SK-N-SH (cell line): ENCODE results near the gene ALKBH2. TPM values are rescaled to one million over a fixed set of nuclear protein-coding genes. Genes with fewer than 3 reads are reported as not detected.

Experiments used
- CTCF ChIA-PET: fragments of 300-600, 350-600 bp; formaldehyde crosslinking; extraction: SDS; loops from one replicate; lab custom pipeline; 2021; lab: Yijun Ruan, JAX
- POLR2A ChIA-PET: fragments of 350-600 bp; sonication (Branson Sonifier 250); formaldehyde crosslinking; extraction: SDS; loops from one replicate; lab custom pipeline; 2020; ENCODE audit warnings: antibody characterized with exemption, inconsistent platforms; lab: Yijun Ruan, JAX
- DNase-seq: peaks from one replicate; pipeline ENCODE4 v3.0.0; 2012
- H2AFZ ChIP-seq: fragments of 200-600 bp; sonication (generic); 2 replicates; pipeline ENCODE4 v1.8.1; 2016; ENCODE audit warnings: antibody characterized with exemption, mild to moderate bottlenecking, low read depth
- H3F3A ChIP-seq: fragments of 200-600 bp; sonication (generic); replicated peaks from 2 replicates; pipeline ENCODE3; 2016; ENCODE audit warnings: antibody characterized with exemption, mild to moderate bottlenecking; ENCODE audit not compliant: insufficient read depth
- H3K27ac ChIP-seq, 2 experiments: fragments of 200-500 bp in 1 of 2; fragments of 200-600 bp in 1 of 2; sonication (Bioruptor generic) in 1 of 2; sonication (generic), shearing (Covaris generic) in 1 of 2; 2 replicates each; pipeline versions ENCODE4 v1.5.1 to v1.6.1; 2014 to 2016; ENCODE audit warnings: low read depth in 2 of 2, inconsistent platforms in 1 of 2, low read length in 1 of 2, mild to moderate bottlenecking in 1 of 2, mixed read lengths in 1 of 2
- H3K27me3 ChIP-seq: fragments of 200-600 bp; sonication (generic), shearing (Covaris generic); 2 replicates; pipeline ENCODE4 v1.6.1; 2016; ENCODE audit warnings: mixed run types; ENCODE audit not compliant: insufficient read depth
- H3K36me3 ChIP-seq, 2 experiments: fragments of 200-500 bp in 1 of 2; fragments of 200-600 bp in 1 of 2; sonication (Bioruptor generic) in 1 of 2; sonication (generic) in 1 of 2; replicated peaks in 1 of 2; 2 replicates each; pipeline versions ENCODE3 to v1.5.1; 2014 to 2016; ENCODE audit warnings: low read length in 1 of 2, mild to moderate bottlenecking in 1 of 2; ENCODE audit not compliant: insufficient read depth in 2 of 2, control insufficient read depth in 1 of 2
- H3K4me1 ChIP-seq, 2 experiments: fragments of 200-500 bp in 1 of 2; fragments of 200-600 bp in 1 of 2; sonication (Bioruptor generic) in 1 of 2; sonication (generic), shearing (Covaris generic) in 1 of 2; 2 replicates each; pipeline versions ENCODE4 v1.5.1 to v1.6.1; 2014 to 2016; ENCODE audit warnings: low read depth in 1 of 2, low read length in 1 of 2, mixed run types in 1 of 2; ENCODE audit not compliant: insufficient read depth in 2 of 2, control insufficient read depth in 1 of 2
- H3K4me2 ChIP-seq: fragments of 200-600 bp; sonication (generic), shearing (Covaris generic); 2 replicates; pipeline ENCODE4 v1.6.1; 2017; ENCODE audit warnings: mixed run types
- H3K4me3 ChIP-seq, 2 experiments: fragments of 200-500 bp in 1 of 2; fragments of 200-600 bp in 1 of 2; sonication (Bioruptor generic) in 1 of 2; sonication (generic), shearing (Covaris generic) in 1 of 2; 2 replicates each; pipeline versions ENCODE4 v1.5.1 to v1.8.1; 2014 to 2016; ENCODE audit warnings: low read depth in 2 of 2, inconsistent platforms in 1 of 2, low read length in 1 of 2, mild to moderate bottlenecking in 1 of 2, mixed read lengths in 1 of 2, moderate library complexity in 1 of 2
- H3K79me2 ChIP-seq: fragments of 200-600 bp; sonication (generic); 2 replicates; pipeline ENCODE4 v1.8.1; 2017; ENCODE audit warnings: mild to moderate bottlenecking; ENCODE audit not compliant: insufficient read depth
- H3K9ac ChIP-seq: fragments of 200-600 bp; sonication (generic); 2 replicates; pipeline ENCODE4 v1.6.1; 2017; ENCODE audit warnings: mixed run types
- H3K9me2 ChIP-seq: fragments of 200-600 bp; sonication (generic); 2 replicates; pipeline ENCODE4 v1.6.1; 2017; ENCODE audit warnings: mixed run types
- H3K9me3 ChIP-seq: fragments of 200-600 bp; sonication (generic); 2 replicates; pipeline ENCODE4 v1.6.1; 2017; ENCODE audit warnings: mixed run types, mild to moderate bottlenecking, moderate library complexity
- H4K20me1 ChIP-seq: fragments of 200-600 bp; sonication (generic); 2 replicates; pipeline ENCODE4 v1.6.1; 2017; ENCODE audit warnings: mild to moderate bottlenecking, mixed run types; ENCODE audit not compliant: insufficient read depth
- ELF1 ChIP-seq: IDR thresholded peaks from 2 replicates; pipeline ENCODE4 v1.4.0; 2012
- EP300 ChIP-seq, 2 experiments: IDR thresholded peaks; 2 replicates each; pipeline versions ENCODE4 v1.4.0 to v1.6.1; 2012; ENCODE audit warnings: borderline replicate concordance in 1 of 2, low read depth in 1 of 2, low read length in 1 of 2
- EZH2phosphoT487 ChIP-seq: fragments of 200-600 bp; sonication (generic); IDR thresholded peaks from 2 replicates; pipeline ENCODE4 v1.6.1; 2017; ENCODE audit warnings: low read depth, mixed run types, mild to moderate bottlenecking, antibody characterized with exemption, moderate library complexity, borderline replicate concordance
- FOSL2 ChIP-seq: IDR thresholded peaks from 2 replicates; pipeline ENCODE4 v1.4.0; 2012; ENCODE audit warnings: low read depth, mild to moderate bottlenecking, moderate library complexity, borderline replicate concordance
- GABPA ChIP-seq: IDR thresholded peaks from 2 replicates; pipeline ENCODE4 v1.4.0; 2012; ENCODE audit warnings: low read depth, mild to moderate bottlenecking
- MXI1 ChIP-seq: IDR thresholded peaks from 2 replicates; pipeline ENCODE4 v1.6.1; 2012; ENCODE audit warnings: mild to moderate bottlenecking, low read depth, low read length, improper control_type of control experiment
- NFIC ChIP-seq: IDR thresholded peaks from 2 replicates; pipeline ENCODE4 v1.4.0; 2012; ENCODE audit warnings: borderline replicate concordance
- NRF1 ChIP-seq: IDR thresholded peaks from 2 replicates; pipeline ENCODE4 v1.6.1; 2012; ENCODE audit warnings: low read depth, mild to moderate bottlenecking, low read length
- RXRA ChIP-seq: IDR thresholded peaks from 2 replicates; pipeline ENCODE4 v1.4.0; 2012; ENCODE audit warnings: low read depth, mild to moderate bottlenecking, borderline replicate concordance
- SMC3 ChIP-seq: IDR thresholded peaks from 2 replicates; pipeline ENCODE4 v1.6.1; 2012; ENCODE audit warnings: low read depth, low read length, improper control_type of control experiment
- TAF1 ChIP-seq: IDR thresholded peaks from 2 replicates; pipeline ENCODE4 v1.6.1; 2012; ENCODE audit warnings: low read depth, mild to moderate bottlenecking, low read length, moderate library complexity, borderline replicate concordance
- TCF12 ChIP-seq: IDR thresholded peaks from 2 replicates; pipeline ENCODE4 v1.4.0; 2012
- WGBS: methylation state at CpG from one replicate; pipeline ENCODE4 v1.1.6; 2017; ENCODE audit warnings: low lambda C conversion rate; 5-methylcytosine and 5-hydroxymethylcytosine counted together
- polyA plus RNA-seq, 3 experiments: library from polyadenylated mRNA; depleted of rRNA; stranded (reverse); fragments of >200 nt; gene quantifications; 2 replicates each; pipeline ENCODE4 v1.2.3, GENCODE V29; 2012
- TF ChIP-seq, protein P1 (sequence below): fragments of 150-350 bp; IDR thresholded peaks from 2 replicates; pipeline ENCODE4 v1.6.1; 2016; ENCODE audit warnings: mild to moderate bottlenecking, low read depth, low read length
- TF ChIP-seq, protein P2 (sequence below): fragments of 150-350 bp; IDR thresholded peaks from 2 replicates; pipeline ENCODE4 v1.6.1; 2017; ENCODE audit warnings: antibody characterized with exemption, low read length, low read depth, borderline replicate concordance
- TF ChIP-seq, protein P3 (sequence below): IDR thresholded peaks from 2 replicates; pipeline ENCODE4 v1.4.0; 2012; ENCODE audit warnings: low read depth, borderline replicate concordance
- TF ChIP-seq, protein P4 (sequence below): IDR thresholded peaks from 2 replicates; pipeline ENCODE4; 2012

Gene ALKBH2
- polyA plus RNA-seq, 1 of the 3 experiments (the other 2 are of a cell fraction): 47.3 TPM

DNA sequence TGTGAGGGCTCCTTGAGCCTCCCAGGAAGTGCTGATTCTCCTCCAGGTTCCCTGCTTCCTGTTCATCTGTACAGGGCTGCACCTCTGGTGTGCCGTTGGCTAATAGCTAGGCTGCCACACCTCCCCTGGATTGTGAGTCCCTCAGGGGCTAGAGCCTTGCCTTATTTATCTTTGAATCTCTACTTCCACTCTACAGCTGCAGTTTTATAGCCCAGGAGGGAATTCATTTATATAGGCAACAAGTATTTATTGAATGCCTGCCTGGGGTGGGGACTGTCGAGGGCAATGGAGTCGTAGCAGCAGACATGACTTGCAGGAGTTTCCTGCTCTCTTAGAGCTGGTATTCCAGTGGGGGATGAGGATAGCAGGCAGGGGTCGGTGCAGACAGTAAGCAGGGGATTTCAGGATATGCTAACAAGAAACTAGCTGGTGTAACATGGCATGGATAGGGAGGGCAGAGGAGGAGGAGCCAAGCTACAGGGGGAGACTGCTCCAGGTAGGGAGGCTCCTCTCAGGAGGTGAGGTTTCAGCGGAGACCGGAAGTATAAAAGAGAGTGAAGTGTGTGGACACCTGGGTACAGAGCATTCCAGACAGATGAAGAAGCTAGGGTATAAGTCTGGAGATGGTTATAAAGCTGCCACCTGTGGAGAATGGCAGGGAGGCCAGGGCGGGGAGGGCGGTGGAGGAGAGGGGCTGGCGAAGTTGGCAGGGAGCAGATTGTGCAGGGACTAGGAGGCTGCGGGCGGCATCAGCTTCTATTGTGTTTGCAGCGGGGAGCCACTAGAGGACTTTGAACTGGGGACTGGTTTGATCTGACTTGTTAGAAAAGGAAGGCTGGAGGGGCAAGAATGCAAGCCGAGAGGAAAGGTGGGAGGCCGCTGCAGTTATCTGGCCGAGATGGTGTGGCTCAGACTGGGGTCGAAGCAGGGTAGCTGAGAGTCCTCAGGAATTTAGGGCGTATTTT, 23.7 kb downstream of the ALKBH2 start (continued):
- TF ChIP-seq, protein P1, sequence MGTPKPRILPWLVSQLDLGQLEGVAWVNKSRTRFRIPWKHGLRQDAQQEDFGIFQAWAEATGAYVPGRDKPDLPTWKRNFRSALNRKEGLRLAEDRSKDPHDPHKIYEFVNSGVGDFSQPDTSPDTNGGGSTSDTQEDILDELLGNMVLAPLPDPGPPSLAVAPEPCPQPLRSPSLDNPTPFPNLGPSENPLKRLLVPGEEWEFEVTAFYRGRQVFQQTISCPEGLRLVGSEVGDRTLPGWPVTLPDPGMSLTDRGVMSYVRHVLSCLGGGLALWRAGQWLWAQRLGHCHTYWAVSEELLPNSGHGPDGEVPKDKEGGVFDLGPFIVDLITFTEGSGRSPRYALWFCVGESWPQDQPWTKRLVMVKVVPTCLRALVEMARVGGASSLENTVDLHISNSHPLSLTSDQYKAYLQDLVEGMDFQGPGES: no peak
- TF ChIP-seq, protein P2, sequence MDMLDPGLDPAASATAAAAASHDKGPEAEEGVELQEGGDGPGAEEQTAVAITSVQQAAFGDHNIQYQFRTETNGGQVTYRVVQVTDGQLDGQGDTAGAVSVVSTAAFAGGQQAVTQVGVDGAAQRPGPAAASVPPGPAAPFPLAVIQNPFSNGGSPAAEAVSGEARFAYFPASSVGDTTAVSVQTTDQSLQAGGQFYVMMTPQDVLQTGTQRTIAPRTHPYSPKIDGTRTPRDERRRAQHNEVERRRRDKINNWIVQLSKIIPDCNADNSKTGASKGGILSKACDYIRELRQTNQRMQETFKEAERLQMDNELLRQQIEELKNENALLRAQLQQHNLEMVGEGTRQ: no peak

DNA sequence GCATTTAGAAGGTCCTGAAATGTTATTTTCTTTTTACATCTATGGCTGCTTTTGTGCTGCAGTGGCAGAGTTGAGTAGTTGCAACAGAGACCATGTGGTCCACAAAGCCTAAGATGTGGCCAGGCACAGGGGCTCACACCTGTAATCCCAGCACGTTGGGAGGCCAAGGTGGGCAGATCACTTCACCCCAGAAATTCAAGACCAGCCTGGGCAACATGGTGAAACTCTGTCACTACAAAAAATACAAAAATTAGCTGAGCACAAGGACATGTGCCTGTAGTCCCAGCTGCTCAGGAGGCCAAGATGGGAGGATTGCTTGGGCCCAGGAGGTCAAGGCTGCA, 27.4 kb downstream of the ALKBH2 start:
- H3K9me3 ChIP-seq: no peaks in the 10 kb centered on the region
- no peak for DNase-seq
- no peak for TF ChIP-seq MXI1
- no peak for TF ChIP-seq RXRA
- TF ChIP-seq FOSL2: no peak
- TF ChIP-seq EP300 (IDR thresholded peaks at IDR 0.05; ENCODE audit: borderline replicate concordance in 1 of 2, low read depth in 1 of 2, low read length in 1 of 2): no peak
- TF ChIP-seq, protein P1: no peak
- no peak for TF ChIP-seq ELF1
- no peaks in the 10 kb centered on the region for H3K27me3 ChIP-seq
- H3K36me3 ChIP-seq: peaks cover 14 to 23% of the 10 kb centered on the region in 2 experiments
- H3K27ac ChIP-seq: no peak overlapping the region; a peak in 1 of 4 replicates
- no peaks in the 10 kb centered on the region for H3F3A ChIP-seq
- no peak overlapping the region for H3K9ac ChIP-seq
- POLR2A ChIA-PET: interaction anchor here (0.7 kb wide), 1 partner anchor 126 kb away, joined by 7 read pairs; no protein-coding TSS in a partner anchor
- 60% methylated on average over 1 of the region's 1 CpG for WGBS
- H3K9me2 ChIP-seq: no peaks in the 10 kb centered on the region
- CTCF ChIA-PET: interaction anchor here (1.4 kb wide), 1 partner anchor 27 kb away, joined by 3 read pairs; the partner anchor contains the start of gene ALKBH2
- no peaks in the 10 kb centered on the region for H3K4me1 ChIP-seq
- no peak overlapping the region for H2AFZ ChIP-seq
- no peaks in the 10 kb centered on the region for H3K79me2 ChIP-seq
- H4K20me1 ChIP-seq: no peaks in the 10 kb centered on the region
- no peak overlapping the region for H3K4me2 ChIP-seq
- no peak overlapping the region for H3K4me3 ChIP-seq

DNA sequence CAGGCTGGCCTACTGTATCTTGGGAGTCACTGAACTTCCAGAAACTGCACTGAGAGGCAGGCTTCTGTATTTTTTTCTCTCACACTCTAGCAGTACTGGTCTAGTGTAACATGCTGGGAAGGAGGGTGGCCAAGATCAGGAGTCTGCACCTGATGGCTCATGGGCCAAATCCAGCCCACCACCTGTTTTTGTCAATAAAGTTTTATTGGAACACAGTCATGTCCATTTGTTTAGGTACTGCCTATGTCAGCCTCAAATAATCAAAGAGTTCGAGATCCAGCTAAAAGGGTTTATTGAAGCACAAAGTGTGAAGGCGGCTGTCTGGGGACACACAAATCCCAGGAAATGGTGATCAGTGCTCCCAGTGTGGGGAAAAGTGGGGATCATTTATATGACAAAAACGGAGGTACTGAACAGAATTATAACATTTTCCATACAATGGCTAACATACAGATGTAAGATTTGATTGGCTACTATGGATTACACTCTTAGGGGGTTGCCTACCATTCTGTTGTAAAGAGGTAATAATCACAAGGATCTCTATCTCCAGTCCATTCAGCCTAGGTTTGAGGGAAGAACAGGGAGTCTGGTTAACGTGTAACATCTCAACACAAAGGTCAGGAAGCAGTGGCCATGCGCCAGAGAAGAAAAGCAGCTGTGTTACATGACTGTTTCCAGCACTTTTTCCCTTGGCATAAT, 28.0 kb downstream of the ALKBH2 start:
- ChIA-PET CTCF (interaction anchor here (1.4 kb wide), 1 partner anchor 28 kb away, joined by 3 read pairs; the partner anchor contains the start of gene ALKBH2), POLR2A (interaction anchor here (0.7 kb wide), 1 partner anchor 127 kb away, joined by 7 read pairs; no protein-coding TSS in a partner anchor)
- no peaks in the 10 kb centered on the region for H3K9me3 ChIP-seq
- H3K9ac ChIP-seq: no peak overlapping the region
- DNase-seq: no peak
- no peak overlapping the region for H2AFZ ChIP-seq
- WGBS: 89% methylated on average over 5 of the region's 5 CpGs
- no peaks in the 10 kb centered on the region for H3F3A ChIP-seq
- no peak overlapping the region for H3K4me3 ChIP-seq
- H3K79me2 ChIP-seq: no peaks in the 10 kb centered on the region
- H3K36me3 ChIP-seq: peaks cover 14 to 23% of the 10 kb centered on the region in 2 experiments
- no peaks in the 10 kb centered on the region for H3K27me3 ChIP-seq
- no peaks in the 10 kb centered on the region for H3K4me1 ChIP-seq
- H4K20me1 ChIP-seq: no peaks in the 10 kb centered on the region
- H3K9me2 ChIP-seq: no peaks in the 10 kb centered on the region
- no peak overlapping the region; a peak in 1 of 4 replicates for H3K27ac ChIP-seq
- H3K4me2 ChIP-seq: no peak overlapping the region
- TF ChIP-seq SMC3 (no peak), EZH2phosphoT487 (no peak), GABPA (no peak), NRF1 (no peak), NFIC (no peak), TCF12 (no peak), TAF1 (no peak)
- TF ChIP-seq, protein P3, sequence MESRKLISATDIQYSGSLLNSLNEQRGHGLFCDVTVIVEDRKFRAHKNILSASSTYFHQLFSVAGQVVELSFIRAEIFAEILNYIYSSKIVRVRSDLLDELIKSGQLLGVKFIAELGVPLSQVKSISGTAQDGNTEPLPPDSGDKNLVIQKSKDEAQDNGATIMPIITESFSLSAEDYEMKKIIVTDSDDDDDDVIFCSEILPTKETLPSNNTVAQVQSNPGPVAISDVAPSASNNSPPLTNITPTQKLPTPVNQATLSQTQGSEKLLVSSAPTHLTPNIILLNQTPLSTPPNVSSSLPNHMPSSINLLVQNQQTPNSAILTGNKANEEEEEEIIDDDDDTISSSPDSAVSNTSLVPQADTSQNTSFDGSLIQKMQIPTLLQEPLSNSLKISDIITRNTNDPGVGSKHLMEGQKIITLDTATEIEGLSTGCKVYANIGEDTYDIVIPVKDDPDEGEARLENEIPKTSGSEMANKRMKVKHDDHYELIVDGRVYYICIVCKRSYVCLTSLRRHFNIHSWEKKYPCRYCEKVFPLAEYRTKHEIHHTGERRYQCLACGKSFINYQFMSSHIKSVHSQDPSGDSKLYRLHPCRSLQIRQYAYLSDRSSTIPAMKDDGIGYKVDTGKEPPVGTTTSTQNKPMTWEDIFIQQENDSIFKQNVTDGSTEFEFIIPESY: no peak
- TF ChIP-seq, protein P4, sequence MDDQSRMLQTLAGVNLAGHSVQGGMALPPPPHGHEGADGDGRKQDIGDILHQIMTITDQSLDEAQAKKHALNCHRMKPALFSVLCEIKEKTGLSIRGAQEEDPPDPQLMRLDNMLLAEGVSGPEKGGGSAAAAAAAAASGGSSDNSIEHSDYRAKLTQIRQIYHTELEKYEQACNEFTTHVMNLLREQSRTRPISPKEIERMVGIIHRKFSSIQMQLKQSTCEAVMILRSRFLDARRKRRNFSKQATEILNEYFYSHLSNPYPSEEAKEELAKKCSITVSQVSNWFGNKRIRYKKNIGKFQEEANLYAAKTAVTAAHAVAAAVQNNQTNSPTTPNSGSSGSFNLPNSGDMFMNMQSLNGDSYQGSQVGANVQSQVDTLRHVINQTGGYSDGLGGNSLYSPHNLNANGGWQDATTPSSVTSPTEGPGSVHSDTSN: no peak
